ENCODE measurements around the gene SLMAP.

SLMAP gene

DNA sequence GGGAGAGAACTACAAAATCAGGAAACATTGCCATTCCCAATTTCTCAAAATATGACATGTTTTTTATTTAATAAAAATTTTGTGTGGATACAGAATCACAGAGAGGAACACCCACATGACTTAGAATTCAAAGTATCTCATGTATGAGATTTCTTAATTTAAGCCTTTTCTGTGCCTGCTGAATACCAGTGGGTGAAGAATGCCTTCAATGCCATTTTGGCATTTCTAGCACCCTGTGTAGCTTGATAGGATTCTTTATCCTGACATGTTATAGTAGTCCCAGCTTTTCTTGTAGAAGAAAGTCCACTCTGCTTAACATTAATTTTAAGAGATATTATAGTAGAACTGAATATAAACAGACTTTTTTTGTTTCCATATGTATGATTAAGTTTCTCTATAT is 3.1 kb upstream of the SLMAP start:
- no peak for DNase-seq (ENCODE audit: low read depth in 2 of 2)

DNA sequence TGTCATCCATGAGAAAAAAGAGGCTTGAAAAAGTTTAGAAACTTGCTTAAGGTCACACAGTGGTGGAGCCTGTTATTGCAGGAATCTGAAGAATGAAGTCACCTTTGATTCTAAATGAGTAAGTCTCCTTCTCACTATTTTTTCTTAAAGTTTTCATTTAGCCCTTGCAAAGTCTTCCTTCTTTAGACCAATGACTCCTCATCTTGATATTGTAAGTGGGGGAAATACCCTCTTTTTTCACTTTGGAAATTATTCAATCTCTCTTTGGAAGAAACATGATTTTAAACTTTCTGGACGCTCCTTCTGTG is 787 bp upstream of the SLMAP start:
- no peak for DNase-seq (ENCODE audit: low read depth in 2 of 2)

DNA sequence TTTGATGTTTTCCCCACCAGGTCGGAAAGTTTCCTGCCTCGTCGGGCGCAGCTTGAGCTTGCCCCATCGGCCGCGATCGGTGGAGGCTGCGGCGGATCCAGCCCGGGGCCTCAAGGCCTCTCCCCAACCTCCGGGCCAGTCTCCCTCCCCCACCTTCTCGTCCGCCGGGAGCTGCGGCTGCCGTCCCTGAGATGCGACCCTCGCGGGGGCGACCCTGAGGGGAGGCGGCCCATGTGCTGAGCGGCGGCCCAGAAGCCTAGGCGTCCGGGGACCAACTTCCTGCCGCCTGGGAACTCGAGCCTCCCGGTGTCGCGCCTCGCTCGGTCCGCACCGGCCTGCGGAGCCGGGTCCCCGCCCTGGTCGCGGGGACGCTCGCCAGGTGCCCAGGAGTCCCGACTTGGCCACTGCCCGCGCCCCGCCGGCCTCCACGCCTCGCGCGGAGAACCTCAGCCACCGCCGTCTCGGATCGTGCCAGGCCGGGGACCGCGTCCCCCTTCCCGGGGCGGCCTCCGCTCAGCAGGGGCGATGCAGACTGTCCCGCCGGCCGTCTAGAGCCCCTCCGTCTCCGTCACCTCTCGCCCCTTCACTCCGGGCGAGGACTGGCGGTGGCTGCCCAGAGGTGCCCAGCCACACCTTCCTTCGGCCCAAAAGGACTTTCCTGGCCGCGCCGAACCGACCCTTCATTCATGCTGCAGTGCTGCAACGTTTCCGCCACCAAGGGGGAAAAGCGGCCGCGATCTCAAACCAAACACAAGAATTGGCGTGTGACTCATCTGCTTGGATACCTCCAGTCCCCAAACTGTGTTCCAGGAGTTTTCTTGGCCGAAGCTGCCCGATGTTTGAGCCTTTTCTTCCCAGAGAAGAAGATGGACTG is 656 bp downstream of the SLMAP start:
- DNase-seq (ENCODE audit: low read depth in 2 of 2) = peak in 1 of 2 donors; percentile 26

DNA sequence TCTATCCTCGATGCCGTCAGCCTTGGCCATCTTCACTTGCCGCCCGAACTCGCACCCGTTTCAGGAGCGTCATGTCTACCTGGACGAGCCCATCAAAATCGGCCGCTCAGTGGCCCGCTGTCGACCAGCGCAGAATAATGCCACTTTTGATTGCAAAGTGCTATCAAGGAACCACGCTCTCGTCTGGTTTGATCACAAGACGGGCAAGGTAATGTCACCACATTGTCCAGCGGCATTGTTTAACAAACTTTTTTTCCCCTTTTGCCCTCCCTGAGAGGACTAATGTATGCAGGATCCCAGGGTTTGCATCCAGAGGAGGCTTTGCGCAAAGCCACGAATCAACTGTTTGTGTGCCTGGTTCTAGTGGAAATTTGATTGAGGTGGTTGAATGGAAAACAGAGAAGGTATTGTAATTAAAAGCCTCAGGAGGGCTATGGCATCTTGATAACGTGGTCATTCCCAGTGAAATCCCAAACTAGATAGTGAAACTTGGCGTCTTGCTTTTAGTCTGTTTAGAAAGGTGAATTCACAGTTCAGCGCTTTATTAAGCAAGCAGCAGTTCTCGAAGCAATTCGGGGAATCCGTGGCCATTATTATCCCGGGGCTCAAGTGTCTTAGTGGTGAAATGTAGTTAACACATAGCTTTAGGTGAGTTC is 1.7 kb downstream of the SLMAP start:
- DNase-seq (ENCODE audit: low read depth in 2 of 2) = no peak

DNA sequence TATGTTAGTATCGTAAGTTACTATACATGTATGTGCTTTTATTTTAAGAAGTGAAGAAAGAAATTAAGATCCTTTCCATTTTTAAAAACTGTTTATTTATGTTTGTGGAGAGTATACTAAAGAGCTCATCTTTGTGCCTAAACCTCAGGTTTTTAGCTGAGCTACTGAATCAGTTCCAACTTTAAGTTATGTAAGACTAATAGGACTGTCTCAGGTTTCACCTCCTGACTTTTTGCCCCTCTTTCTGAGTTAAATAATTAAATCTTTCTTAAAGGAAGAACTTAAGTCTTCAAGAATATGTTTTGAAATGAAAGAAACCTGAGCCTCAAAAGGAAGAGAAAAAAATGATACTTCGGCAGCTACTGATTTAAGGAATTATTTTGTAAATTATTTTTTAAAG is 2.6 kb downstream of the SLMAP start:
- DNase-seq (ENCODE audit: low read depth in 2 of 2) = no peak

DNA sequence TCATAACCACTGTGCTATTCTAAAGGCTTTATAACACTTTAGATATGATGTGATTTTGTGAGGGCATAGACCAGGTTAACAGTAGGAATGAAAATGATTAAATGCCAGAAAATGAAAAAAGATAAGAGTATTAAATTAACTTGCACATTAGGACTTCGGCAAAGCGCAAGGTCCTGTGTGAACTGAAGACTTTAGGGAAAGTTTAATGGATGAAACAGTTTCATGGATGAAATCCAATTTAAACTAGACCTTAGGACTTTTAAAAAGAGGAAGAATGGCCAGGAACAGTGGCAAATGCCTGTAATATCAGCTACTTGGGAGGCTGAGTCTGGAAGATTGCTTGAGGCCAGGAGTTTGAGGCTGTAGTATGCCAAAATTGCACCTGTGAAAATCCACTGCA is 8.7 kb downstream of the SLMAP start:
- no peak for DNase-seq (ENCODE audit: low read depth in 2 of 2)

DNA sequence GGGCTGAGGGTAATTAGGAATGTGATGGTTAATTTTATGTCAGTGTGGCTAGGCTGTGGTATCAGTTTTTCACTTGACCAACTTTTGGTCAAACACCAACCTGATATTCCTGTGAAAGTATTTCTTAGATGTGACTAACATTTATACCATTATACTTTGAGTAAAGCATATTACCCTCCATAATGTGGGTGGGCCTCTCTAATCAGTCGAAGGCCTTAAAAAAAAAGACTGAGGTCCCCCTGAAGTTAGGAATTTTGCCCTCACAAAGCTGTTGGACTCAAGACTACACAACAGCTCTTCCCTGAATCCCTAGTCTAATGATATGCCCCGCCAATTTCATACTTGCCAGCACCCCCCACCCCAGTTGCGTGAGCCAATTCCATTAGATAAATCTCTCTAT is 12.5 kb downstream of the SLMAP start:
- DNase-seq (ENCODE audit: low read depth in 2 of 2) = no peak

DNA sequence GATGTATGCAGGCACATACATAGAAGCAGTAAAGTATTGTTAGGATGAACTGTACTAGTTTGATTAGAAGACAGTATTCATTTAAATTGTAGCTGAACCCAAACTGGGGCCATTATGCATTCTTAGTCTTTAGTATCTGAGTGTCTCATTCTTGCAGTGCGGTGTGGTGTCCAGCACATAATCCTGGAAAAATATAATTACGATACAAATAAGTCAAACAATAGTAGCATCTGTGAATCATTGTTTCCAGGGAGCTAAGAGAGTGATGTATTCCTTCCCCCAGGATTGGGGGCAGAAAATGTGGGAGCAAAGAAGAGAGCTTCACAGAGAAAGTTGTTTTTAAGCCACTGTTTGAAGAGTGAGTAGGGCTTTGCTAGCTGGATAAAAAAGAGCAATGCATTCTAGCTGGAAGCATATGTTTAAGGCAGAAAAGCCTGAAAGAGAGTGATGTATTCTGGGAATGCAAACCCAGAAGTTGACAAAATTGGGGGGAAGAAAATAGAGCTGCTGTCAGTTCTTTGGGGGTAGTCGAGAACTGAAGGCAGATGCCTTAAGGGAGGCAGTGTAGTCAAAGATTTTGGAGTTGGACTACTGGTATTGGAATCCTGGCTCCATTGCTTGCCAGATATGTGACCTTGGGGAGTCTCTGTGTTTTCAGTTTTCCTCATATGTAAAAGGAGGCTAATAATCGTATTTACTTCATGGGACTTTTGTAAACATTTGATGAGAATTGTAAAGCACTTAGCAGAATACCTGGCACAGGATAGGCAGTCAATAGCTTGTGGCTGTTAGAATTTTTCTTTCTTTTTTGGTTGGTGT is 14.1 kb downstream of the SLMAP start:
- no peak for DNase-seq (ENCODE audit: low read depth in 2 of 2)

DNA sequence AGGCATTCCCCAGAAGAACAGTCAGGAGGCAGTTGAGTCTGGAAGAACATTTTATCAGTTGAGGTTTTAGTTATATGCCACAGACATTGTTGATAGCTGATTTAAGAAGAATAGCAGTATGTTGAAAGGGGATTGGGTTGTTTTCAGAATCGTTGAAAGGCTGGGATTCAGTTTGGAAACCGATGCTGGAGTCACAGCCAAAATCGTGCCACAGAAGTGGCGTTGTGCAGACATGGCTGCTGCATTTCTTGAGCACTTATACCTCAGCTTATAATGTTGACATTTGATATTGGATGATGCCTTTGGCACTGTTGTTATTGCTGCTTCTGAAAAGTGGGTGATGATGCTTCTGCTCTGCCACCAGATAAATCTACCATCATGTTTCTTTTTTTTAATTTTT is 16.1 kb downstream of the SLMAP start:
- no peak for DNase-seq (ENCODE audit: low read depth in 2 of 2)

DNA sequence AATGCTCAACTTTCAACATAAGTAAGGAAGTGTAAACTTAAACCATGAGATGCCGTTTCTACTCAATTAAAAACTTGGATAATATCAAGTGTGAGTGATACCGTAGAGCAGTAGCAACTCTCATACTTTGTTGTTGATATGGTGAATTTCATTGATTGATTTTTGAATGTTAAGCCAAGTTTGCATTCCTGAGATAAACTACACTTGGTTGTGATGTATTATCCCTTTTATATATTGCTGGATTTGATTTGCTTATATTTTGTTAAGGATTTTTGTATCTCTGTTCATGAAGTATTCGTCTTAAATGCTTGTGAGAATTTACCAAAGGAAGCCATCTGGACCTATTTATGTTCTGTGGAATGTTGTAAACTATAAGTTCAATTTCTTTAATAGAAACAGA is 21.7 kb downstream of the SLMAP start:
- DNase-seq (ENCODE audit: low read depth in 2 of 2) = no peak

DNA sequence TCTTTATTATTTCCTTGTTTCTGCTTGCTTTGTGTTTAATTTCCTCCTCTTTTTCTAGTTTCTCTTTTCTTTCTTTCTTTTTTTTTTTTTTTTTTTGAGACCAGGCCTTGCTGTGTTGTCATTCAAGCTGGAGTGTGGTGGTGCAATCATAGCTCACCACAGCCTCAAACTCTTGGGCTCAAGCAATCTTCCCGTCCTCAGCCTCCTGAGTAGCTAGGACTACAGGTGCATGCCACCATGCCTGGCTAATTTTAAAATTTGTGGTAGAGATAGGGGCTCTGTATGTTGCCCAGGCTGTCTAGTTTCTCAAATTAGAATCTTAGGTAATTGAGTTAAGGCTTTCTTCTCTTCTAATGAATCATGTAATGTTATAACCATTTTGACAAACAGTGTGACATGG is 22.4 kb downstream of the SLMAP start:
- DNase-seq (ENCODE audit: low read depth in 2 of 2) = no peak

DNA sequence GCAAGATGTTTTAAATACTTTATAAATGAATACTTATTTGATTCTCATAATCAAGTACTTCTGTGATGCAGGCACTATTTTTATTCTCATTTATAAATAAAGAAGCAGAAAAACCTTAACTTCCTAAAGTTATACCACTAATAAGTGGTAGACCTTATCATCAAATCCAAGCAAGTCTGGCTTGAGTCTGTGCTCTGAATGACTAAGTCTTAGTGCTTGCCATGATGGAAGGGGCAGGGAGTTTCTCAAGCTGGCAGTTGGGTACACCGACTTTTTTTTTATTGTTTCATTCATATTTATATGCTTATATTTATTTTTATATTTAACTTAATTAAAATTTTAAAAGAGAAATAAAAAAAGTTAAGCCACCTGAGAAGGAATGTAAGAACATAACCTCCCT is 23.6 kb downstream of the SLMAP start:
- DNase-seq (ENCODE audit: low read depth in 2 of 2) = no peak

DNA sequence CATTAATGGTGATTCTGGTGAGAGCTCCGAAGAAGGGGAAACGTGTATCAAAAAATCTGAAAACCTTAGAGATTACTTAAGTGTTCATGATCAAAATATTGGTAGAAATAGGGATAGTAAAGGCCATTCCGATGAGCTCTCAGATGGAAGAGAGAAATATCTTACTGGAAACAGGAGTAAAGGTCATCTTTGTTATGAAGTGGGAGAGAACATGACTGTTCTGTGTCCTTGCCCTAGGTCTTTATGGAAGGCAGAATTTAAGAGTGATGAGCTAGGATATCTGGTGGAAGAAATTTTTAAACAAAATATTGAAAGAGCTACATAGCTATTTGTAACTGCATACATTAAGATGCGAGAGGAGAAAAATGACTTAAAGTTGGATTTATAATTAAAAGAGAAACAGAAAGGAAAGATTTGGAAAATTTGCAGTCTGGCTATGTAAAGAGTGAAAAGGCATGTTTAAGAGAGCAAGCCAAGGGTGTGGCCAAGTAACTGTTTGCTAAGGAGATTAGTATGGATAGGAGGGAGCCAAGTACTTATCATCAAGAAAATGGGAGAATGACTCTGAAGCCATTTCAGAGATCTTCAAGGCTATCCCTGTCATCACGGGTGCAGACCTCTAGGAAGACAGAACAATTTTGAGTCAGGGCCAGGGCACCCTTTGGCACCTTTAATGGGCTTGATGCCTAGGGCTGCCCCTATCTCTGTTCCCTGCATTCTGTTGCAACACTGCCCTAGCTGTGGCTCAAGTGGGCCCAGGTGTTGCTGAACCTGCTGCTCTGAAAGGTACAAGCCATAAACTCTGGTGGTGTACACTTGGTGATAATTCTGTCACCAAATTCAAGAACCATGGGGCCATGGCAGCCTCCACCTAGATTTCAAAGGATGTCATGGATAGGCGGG is 27.3 kb downstream of the SLMAP start:
- no peak for DNase-seq (ENCODE audit: low read depth in 2 of 2)

DNA sequence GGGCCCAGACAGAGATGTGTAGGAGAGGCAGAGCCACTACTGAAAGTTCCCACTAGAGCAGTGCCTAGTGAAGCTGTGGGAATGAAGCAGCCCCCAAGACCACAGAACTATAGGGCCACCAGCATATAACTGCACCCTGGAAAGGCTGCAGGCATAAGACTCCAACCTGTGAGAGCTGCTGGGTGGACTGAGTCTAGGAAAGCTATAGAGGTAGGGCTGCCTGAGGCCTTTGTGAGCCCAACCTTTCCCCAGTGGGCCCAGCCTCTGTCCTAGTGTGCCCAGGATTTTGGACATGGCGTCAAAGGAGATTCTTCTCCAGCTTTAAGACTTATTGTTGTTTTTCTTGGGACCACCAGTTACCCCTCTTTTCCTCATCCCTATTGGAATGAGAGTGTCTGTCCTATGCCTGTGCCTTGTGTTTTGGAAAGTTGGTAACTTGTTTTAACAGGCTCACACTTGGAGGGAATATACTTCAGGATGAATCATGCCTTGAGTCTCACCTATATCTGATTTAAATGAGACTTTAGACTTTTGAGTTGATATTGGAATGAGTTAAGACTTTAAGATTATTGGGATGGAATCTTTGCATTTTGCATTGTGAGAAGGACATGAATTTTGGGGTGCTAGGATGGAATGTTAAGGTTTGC is 28.1 kb downstream of the SLMAP start:
- no peak for DNase-seq (ENCODE audit: low read depth in 2 of 2)

DNA sequence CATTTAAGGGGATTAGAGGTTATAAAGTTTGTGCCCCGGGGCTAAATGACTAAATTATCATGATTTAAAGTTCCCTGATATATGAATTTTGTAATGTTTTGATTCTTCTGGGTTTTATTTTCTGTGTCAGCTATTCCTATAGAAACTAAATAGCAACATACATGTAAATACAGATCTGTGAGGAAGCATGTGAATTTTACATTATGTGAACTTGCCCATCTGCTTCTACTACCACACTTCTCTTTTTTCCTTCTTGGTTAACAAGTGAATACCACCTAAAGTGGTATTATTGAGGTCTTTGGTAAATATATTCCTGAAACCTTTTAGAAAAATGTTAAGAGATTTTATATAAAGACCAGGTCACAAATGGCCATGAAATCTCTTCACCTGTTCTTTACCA is 29.3 kb downstream of the SLMAP start:
- no peak for DNase-seq (ENCODE audit: low read depth in 2 of 2)

DNA sequence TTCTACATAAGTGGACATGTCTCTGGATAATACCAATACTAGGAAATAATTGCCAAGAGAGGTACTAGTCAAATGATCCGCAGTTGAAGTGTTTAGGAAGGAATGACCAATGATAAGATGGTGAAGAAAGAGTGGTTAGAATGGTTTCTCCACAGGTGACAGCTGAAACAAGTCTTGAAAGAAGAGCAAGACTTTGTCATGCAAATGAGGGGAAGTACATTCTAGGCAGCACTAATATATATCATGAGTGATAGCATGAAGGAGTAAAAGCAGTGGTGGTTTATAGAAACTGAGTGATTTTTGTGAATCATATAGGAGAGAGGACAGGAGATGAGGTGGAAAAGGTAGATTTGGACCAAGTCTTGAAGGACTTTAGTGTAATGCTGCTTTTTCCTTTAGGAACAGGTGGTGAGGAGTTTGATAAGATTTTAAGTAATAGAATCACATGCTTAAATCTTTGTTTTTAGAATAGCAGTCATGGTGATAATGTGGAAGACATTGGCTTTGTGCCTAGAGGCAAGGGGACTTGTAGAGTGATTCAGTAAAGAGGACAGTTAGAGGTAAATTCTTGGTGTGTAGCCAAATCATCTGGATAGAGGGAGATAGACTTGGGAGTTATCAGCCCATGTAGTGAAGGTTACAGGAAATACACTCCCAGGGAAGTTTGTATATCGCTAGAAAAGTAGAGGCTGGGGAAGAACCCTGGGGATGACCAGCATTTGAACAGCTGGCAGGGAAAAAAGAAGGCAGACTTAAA is 31.9 kb downstream of the SLMAP start:
- DNase-seq (ENCODE audit: low read depth in 2 of 2) = no peak

DNA sequence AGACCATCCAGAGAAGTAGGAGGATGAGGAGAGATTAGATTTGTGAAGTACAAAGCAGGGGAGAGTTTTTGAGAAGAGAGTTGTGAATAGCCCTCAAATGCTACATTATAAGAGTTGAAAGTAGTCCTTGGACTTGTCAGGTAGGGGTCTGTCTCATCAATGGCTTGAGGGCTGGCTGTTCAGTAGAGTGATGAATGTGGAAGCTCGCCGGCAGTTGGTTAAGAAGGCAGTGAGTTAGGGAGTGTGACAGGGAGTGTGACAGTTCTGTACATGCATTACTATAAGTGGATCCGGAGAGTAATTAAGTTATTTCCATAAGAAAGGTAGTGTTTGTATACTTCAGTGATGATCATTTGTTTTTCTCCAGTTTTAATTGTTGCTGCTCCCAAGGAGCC is 32.5 kb downstream of the SLMAP start:
- no peak for DNase-seq (ENCODE audit: low read depth in 2 of 2)

DNA sequence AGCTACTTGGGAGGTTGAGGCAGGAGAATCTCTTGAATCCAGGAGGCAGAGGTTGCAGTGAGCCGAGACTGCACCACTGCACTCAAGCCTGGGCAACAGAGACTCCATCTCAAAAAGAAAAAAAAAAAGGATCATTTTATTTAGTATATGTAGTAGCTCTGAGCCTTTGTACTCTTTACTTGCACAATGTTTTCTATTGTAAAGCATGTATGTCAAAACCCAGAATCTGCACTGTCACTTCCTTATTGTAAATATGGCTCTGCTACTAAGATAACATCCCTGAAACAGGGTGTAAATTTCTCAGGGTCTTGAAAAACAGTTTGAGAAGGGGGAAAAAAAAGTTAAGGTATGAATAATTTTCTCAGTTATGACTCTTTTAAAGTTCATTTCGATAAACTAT is 35.1 kb downstream of the SLMAP start:
- no peak for DNase-seq (ENCODE audit: low read depth in 2 of 2)

DNA sequence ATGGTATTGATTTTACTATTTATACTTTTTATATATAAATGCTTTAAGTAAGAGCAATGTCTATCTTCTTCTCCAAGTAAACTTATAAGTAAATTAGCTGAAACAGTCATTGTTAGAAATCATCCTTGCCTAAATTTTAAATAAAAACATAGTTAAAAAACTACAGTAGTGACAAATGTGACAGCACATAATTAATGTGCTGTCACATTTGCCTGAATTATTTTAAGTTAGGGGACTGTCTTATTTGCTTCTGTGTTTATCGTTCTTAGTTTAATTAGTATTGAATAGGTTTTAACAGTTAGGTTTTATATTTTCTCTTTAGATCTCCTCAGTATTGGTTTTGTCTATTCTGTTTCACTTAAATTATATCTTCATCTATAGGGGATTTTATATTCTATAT is 36.1 kb downstream of the SLMAP start:
- DNase-seq (ENCODE audit: low read depth in 2 of 2) = no peak

DNA sequence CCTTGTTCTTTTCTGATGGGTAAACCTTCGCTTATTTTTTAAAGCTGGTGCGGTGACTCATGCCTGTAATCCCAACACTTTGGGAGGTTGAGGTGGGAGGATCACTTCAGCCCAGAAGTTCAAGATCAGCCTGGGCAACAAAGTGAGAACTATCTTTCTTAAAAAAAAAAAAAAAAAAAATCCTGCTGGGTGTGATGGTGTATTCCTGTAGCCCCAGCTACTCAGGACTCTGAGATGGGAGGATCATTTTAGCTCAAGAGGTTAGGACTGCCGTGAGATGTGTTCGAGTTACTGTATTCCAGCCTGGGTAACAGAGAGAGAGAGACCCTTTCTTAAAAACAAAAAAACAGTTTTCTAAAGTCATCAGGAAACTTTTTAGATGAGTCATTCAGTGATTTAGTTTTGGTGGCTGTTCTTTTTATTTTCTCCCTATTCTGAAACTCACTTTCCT is 37.7 kb downstream of the SLMAP start:
- DNase-seq (ENCODE audit: low read depth in 2 of 2) = no peak

All from stimulated activated CD4-positive, alpha-beta T cell treated with anti-CD3 and anti-CD28 coated beads, Interleukin-1b, Interleukin-23, amount 100 ng/mL, for 4 hours (primary cell).